Esophagus muscularis mucosa (tissue), 4 donors: Measurements from ENCODE around the gene NPTX1. TPM values are rescaled to one million over a fixed set of nuclear protein-coding genes. Genes with fewer than 3 reads are reported as not detected.

Experiments used
- DNase-seq: peaks from one replicate; pipeline ENCODE4 v3.0.0-alpha.2; 2017; ENCODE audit errors: extremely low spot score
- H3K27ac ChIP-seq, 4 donors: fragments of 200-600 bp; sonication (generic); replicated peaks in 1 of 4; 1 replicate in 3 of 4; 2 replicates in 1 of 4; pipeline ENCODE4 v1.5.1; 2016 to 2019; ENCODE audit warnings: mild to moderate bottlenecking in 1 of 4
- H3K27me3 ChIP-seq, 4 donors: fragments of 200-600 bp; sonication (generic); one replicate each; pipeline versions ENCODE4 v1.5.1 to v1.6.0; 2016 to 2019
- H3K36me3 ChIP-seq, 4 donors: fragments of 200-600 bp; sonication (generic); one replicate each; pipeline ENCODE4 v1.5.1; 2016 to 2019
- H3K4me1 ChIP-seq, 4 donors: fragments of 200-600 bp; sonication (generic); one replicate each; pipeline ENCODE4 v1.5.1; 2016 to 2019
- H3K4me3 ChIP-seq, 4 donors: fragments of 200-600 bp; sonication (generic); 1 replicate in 2 of 4; 2 replicates in 2 of 4; pipeline ENCODE4 v1.5.1; 2016 to 2019; ENCODE audit warnings: mild to moderate bottlenecking in 4 of 4, moderate library complexity in 1 of 4
- H3K9me3 ChIP-seq, 4 donors: fragments of 200-600 bp; sonication (generic); 1 replicate in 3 of 4; 2 replicates in 1 of 4; pipeline ENCODE4 v1.5.1; 2016 to 2019
- CTCF ChIP-seq, 3 experiments: fragments of 200-600 bp in 2 of 3; fragments of 450-650 bp in 1 of 3; sonication (generic) in 2 of 3; IDR thresholded peaks; one replicate each; pipeline ENCODE4 v1.5.1; 2017 to 2019; ENCODE audit warnings: antibody characterized with exemption in 3 of 3, mild to moderate bottlenecking in 2 of 3, moderate library complexity in 1 of 3
- EP300 ChIP-seq: sonication (generic); formaldehyde crosslinking; IDR thresholded peaks from one replicate; pipeline ENCODE4 v1.6.1; 2017; ENCODE audit warnings: antibody characterized with exemption
- POLR2A ChIP-seq: fragments of 450-650 bp; IDR thresholded peaks from one replicate; pipeline ENCODE4 v1.6.1; 2017; ENCODE audit warnings: antibody characterized with exemption, moderate library complexity, mild to moderate bottlenecking, low read depth
- POLR2AphosphoS5 ChIP-seq, 2 donors: sonication (generic); formaldehyde crosslinking; IDR thresholded peaks; one replicate each; pipeline ENCODE4 v1.6.1; 2017; ENCODE audit warnings: antibody characterized with exemption in 2 of 2
- WGBS: methylation state at CpG from one replicate; pipeline ENCODE4 v1.1.5; 2018; 5-methylcytosine and 5-hydroxymethylcytosine counted together
- intact Hi-C: fragments of 100-400 bp; cut with DNase I; formaldehyde crosslinking; loops from one replicate; pipeline ENCODE4 v1.15.1; 2023
- total RNA-seq, 4 donors: library from RNA; depleted of rRNA; stranded (reverse); fragments of >200 nt; gene quantifications; one replicate each; pipeline versions ENCODE4 v1.1.0 to v1.2.1, GENCODE V29; 2016

The NPTX1 gene
- total RNA-seq, 4 donors from 2014 or later = 0.42 to 5.5 (median 4.1) TPM

GRCh38 chr17:80479246-80479566 lies 2.8 kb upstream of the NPTX1 start:
- DNase-seq = no peak
- no peak overlapping the region for H3K27ac ChIP-seq
- WGBS = 74% methylated on average over 9 of the region's 9 CpGs
- no peaks in the 10 kb centered on the region for H3K9me3 ChIP-seq
- intact Hi-C loops = loop anchor here (10.0 kb wide), 1 partner anchor 66 kb away; the partner anchor contains the start of gene RPTOR
- H3K4me3 ChIP-seq = no peak overlapping the region
- peaks cover 42 to 49% (median 48%) of the 10 kb centered on the region in 4 donors for H3K4me1 ChIP-seq
- H3K36me3 ChIP-seq = no peaks in the 10 kb centered on the region
- peaks cover 22 to 99% (median 62%) of the 10 kb centered on the region in 4 donors for H3K27me3 ChIP-seq
- no peak for TF ChIP-seq POLR2A
- TF ChIP-seq EP300 = no peak
- no peak for TF ChIP-seq CTCF (IDR thresholded peaks at IDR 0.05)
- no peak for TF ChIP-seq POLR2AphosphoS5 (IDR thresholded peaks at IDR 0.05)

- H3K36me3 ChIP-seq = no peaks in the 10 kb centered on the region
- DNase-seq = no peak
- H3K9me3 ChIP-seq = no peaks in the 10 kb centered on the region
- H3K4me1 ChIP-seq = peaks cover 42 to 54% (median 51%) of the 10 kb centered on the region in 4 donors
- no peak overlapping the region for H3K27ac ChIP-seq
- intact Hi-C loops = loop anchor here (10.0 kb wide), 1 partner anchor 66 kb away; the partner anchor contains the start of gene RPTOR
- TF ChIP-seq POLR2AphosphoS5 (IDR thresholded peaks at IDR 0.05) = no peak
- TF ChIP-seq CTCF (IDR thresholded peaks at IDR 0.05) = no peak
- no peak for TF ChIP-seq POLR2A
- no peak for TF ChIP-seq EP300
- peak overlapping the region; percentile 49 to 59 (median 52) for H3K4me3 ChIP-seq
- 8% methylated on average over 33 of the region's 51 CpGs for WGBS
- peaks cover 22 to 99% (median 64%) of the 10 kb centered on the region in 4 donors for H3K27me3 ChIP-seq
Measured at GRCh38 chr17:80478487-80479245, 2.3 kb upstream of the NPTX1 start.

- intact Hi-C loops = loop anchor here (10.0 kb wide), 1 partner anchor 67 kb away; the partner anchor contains the start of gene RPTOR
- DNase-seq = no peak
- Histone ChIP-seq H3K27ac (no peak overlapping the region), H3K4me1 (peaks cover 42 to 55% (median 52%) of the 10 kb centered on the region in 4 donors), H3K9me3 (no peaks in the 10 kb centered on the region), H3K36me3 (no peaks in the 10 kb centered on the region), H3K27me3 (peaks cover 22 to 100% (median 64%) of the 10 kb centered on the region in 4 donors), H3K4me3 (peak overlapping the region; percentile 49 to 59 (median 52))
- TF ChIP-seq CTCF (IDR thresholded peaks at IDR 0.05) = peak; percentile 38 to 48 (median 40)
- no peak for TF ChIP-seq POLR2AphosphoS5 (IDR thresholded peaks at IDR 0.05)
- TF ChIP-seq POLR2A = no peak
- 1% methylated on average over 13 of the region's 103 CpGs for WGBS
Measured at GRCh38 chr17:80477647-80478478, 1.5 kb upstream of the NPTX1 start.

- Histone ChIP-seq H3K4me3 (peak overlapping the region; percentile 49 to 59 (median 52)), H3K27ac (no peak overlapping the region), H3K9me3 (no peaks in the 10 kb centered on the region), H3K4me1 (peaks cover 42 to 55% (median 52%) of the 10 kb centered on the region in 4 donors), H3K36me3 (no peaks in the 10 kb centered on the region), H3K27me3 (peaks cover 22 to 100% (median 60%) of the 10 kb centered on the region in 4 donors)
- TF ChIP-seq POLR2A (no peak), EP300 (no peak), POLR2AphosphoS5 (IDR thresholded peaks at IDR 0.05) (no peak), CTCF (IDR thresholded peaks at IDR 0.05) (no peak)
- 0% methylated on average over 1 of the region's 84 CpGs for WGBS
- intact Hi-C loops = loop anchor here (10.0 kb wide), 1 partner anchor 68 kb away; the partner anchor contains the start of gene RPTOR
- no peak for DNase-seq
Measured at GRCh38 chr17:80476877-80477646, 655 bp upstream of the NPTX1 start.
